HPDE6-E6E7 (cell line): ENCODE results near the gene DENND2D.
"Not testable (repeated sequence)": the region's sequence is repeated elsewhere in the genome, so short reads cannot be mapped to it uniquely, and the experiment has no call there.

Experiments
- DNase-seq: peaks from one replicate; pipeline ENCODE4 v3.0.0; 2011; ENCODE audit warnings: missing footprints; ENCODE audit errors: extremely low spot score

DENND2D gene

GRCh38 chr1:111221633-111222291, 21.3 kb upstream of the DENND2D start:
- DNase-seq = no peak

GRCh38 chr1:111221276-111221632, 20.8 kb upstream of the DENND2D start:
- DNase-seq = no peak

GRCh38 chr1:111220302-111220890, 19.9 kb upstream of the DENND2D start:
- DNase-seq = no peak

DNA sequence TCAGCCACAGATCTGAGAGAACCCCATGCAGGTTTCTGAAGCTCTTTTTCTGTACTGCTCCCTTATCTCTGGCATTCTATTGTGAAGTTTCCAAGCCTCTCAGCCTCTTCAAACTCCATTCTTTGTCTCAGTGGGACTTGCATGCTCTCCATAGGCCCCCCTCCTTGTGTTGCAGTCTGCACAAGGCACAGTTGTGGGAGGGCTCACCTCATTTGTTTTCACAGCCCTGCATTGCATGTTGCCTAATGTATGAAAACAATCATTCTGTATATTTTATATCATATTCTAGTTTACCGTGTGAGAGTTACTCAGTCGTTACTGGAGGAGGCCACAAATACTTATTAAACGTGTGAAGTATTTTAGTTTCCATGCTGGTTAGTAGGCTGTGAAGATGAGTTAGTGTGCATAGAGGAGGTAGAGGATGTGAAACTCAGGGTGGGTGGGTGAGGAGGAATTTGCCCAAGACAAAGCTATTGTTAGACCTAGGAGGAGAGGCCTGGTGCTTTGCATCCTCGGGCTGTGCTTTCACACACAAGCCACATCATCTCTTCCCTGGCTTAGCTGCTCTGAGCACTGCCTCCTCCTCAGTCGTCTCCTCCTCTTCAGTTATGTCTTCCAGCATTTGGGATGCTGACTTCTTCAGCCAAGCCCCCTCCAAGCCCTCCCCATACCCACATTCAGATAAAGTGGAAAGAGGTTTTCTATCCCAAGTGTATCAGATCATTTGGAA, 19.3 kb upstream of the DENND2D start:
- no peak for DNase-seq

DNA sequence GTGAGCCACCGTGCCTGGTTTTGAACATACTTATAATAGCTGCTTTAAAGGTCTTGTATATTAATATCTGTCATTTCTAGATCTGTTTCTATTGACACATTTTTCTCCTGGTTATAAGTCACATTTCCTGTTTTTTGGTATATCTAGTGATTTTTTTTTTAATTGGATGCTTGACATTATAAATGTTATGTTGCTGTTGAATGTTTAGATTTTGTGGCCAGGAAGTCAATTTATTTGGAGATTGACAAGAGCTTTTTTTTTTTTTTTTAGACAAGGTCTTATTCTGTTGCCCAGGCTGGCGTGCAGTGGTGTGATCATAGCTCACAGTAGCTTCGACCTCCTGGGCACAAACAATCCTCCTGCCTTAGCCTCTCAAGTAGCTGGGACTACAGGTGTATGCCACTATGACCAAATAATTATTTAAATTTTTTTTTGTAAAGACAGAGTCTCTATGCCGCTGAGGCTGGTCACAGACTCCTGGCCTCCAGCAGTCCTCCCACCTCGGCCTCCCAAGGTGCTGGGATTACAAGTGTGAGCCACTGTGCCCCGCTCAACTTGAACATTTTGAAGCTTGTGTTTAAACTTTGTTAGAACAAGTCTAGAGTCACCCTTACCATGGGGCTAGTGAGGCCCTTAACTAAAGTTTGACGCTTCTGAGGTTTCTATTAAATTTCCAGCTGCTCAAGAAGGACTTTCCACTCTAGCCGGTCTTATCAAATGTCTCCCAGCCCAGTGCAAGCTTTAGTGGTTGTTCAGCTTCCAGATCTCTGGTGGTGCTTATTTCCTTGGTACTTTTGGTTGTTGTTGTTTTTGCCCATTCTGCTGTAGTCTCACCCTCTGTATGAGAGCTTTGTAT, 18.5 kb upstream of the DENND2D start:
- no peak for DNase-seq

- no peak for DNase-seq
Observed at GRCh38 chr1:111217183-111217910, 16.9 kb upstream of the DENND2D start.

- no peak for DNase-seq
Observed at GRCh38 chr1:111216751-111217150, 16.3 kb upstream of the DENND2D start.

- DNase-seq = not testable (repeated sequence)
Observed at GRCh38 chr1:111215285-111215684, 14.8 kb upstream of the DENND2D start.

DNA sequence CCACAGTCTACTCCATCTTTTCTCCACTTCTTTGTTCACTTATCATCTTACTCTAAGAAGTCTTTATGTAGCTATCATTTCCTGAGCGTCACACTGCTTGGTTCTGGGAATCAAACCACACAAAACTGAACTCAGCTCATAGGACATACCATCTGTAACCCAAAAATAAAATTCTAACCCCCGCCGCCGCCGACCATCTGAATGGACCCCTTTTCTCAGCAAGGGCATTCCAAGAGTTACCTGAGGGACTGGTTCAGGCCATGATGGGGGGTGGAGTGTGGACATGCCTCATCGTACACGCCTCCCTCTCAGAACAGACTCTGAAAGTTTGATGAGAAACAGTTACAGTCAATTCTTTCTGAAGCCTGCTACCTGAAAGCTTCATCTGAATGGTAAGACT, 14.4 kb upstream of the DENND2D start:
- DNase-seq = no peak

GRCh38 chr1:111214074-111214801, 13.8 kb upstream of the DENND2D start:
- no peak for DNase-seq

GRCh38 chr1:111213412-111213811, 13.0 kb upstream of the DENND2D start:
- no peak for DNase-seq

- DNase-seq = no peak
Observed at GRCh38 chr1:111212634-111213335, 12.3 kb upstream of the DENND2D start.

GRCh38 chr1:111211921-111212320, 11.5 kb upstream of the DENND2D start:
- DNase-seq = no peak

GRCh38 chr1:111209622-111210021, 9.2 kb upstream of the DENND2D start:
- no peak for DNase-seq

DNA sequence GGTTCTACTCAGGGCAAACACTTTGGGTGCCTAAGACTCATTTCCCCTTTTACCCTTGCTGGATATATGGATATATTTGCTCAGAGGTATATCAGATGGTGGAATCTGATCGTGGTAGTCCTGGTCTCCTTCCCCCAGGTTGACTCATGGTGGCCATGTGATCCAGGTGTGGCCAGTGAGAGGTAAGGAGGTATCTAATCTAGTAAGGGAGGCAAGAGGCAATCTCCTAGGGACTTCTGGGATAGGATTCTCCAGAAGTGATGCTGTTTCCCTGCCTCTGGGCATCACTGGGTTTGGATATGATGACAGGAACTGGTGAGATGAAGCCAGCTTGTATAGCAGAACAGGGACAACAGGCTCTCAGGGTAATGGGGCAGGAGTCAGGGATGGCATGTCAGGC, 8.5 kb upstream of the DENND2D start:
- DNase-seq = no peak

DNA sequence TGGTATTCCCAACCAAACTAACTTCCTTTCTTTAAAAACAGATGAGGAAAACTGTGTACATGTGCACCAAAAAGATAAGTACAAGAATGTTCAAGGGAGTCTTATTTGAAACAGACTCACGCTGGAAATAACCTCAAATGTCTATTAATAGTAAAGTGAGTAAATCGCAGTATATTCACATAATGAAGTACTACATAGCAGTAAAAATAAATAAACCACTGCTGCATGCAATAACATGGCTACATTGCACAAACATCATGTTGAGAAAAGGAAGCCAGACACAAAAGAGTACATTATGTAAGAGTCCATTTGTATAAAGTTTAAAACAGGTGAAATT, 5.2 kb upstream of the DENND2D start:
- no peak for DNase-seq

DNA sequence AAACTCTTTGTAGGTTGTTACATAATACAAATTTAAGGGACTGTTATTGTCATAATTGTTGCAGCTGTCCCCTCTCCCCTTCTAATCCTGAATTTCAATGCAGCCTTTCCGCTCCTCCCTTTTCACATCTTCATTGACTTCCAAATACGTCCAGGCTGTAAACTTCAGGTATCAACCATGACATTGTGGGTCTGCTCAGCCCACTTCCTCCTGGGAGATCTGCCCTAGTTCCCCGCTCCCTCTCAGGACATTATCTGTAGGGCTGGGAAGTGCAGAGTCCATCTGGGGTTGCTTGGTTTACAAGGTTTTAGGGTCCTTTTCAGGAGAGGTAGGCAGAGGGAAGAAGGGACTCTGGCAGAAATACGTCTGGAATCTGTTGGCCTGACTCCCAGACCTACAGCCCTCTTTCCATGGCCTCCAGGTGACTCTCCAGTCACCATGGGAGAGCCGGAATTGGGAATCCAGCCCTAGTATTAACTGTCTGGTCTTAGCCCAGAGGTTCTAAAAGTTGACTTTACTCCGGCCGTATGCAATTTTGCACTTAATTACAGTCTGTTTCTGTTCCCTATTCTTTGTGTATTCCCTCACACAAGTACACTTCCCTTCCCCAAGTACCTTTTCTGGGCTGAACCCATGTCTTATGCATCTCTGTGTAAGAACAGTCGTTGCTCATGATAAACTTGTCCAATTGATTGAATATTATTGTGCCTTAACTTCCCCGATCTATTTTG, 4.7 kb upstream of the DENND2D start:
- no peak for DNase-seq

DNA sequence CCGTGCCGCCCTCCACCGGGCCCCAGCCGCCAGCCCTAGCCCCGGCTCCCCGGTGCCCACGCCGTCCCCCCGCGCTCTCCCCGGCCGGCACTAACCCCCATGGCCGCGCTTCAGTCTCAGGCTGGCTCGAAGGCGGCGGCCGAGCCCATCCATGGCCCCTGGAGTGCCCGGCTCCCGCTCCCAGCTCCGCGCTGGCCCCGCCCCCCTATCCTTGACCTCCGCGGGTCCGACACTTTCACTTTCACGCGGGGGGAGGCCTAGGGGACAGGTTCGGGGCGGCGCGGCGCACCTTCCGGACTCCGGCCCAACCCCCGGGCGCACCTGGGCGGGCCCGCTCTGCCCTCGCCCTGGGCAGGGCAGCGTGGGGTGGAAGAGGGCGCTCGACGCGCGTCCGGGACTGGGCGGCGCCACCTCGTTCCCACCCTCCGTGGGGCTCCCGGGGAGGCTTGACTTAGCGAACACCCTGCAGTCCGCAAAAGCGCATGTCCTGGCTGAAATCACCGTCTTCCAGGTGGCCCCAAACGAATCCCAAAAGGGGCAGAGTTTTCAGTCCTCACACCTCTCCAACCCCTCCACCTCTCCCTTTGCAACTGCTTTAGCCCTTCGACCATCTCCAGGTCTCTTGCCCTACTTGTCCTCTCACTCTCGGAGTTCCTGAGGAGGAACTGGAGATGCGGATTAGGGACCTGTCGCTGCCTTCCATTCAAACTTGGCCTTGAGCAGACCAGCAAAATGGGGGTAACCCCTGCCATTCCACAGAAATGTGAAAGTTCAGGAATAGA, 3.9 kb upstream of the DENND2D start:
- peak; percentile 43 for DNase-seq

DNA sequence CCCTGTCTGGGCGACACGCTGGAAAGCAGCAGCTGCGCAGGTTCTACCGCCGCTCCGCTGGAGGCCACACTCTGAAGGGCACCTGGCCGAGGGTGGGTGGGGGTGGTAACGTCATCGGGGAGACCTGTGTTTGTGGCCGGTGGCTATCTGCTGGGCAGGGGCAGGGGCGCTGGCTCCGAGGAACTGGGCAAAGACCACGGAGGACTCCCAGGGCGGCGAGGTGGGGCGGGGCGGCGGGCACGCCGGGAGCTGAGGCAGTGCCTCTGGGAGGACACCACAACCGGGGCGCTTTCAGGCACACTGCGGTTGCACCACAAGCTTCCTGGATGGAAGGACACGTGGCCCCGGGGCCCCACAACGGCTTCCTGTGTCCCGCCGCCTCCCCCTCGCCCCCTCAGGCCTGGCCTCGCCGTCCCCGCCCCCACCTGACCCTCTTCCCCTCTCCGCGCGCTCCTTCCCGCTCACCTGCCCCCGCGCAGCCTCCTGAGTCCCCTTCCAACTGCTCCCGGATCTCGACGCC, 3.3 kb upstream of the DENND2D start:
- DNase-seq = peak; percentile 73
